PFSK-1 (cell line): ENCODE data around the gene IQGAP3.
A peak's percentile ranks its signal among the peaks of the same experiment; 100 is the strongest.

Experiments
- FOXP2 ChIP-seq: optimal IDR thresholded peaks from 2 replicates; pipeline ENCODE3; 2011; ENCODE audit warnings: borderline replicate concordance, control low read depth, inconsistent platforms; ENCODE audit not compliant: insufficient read depth; ENCODE audit errors: extremely low read length, extremely low read depth
- POLR2AphosphoS5 ChIP-seq: IDR thresholded peaks from 2 replicates; pipeline ENCODE4 v1.6.1; 2012; ENCODE audit warnings: low read depth, mild to moderate bottlenecking, control low read depth, low read length, moderate library complexity
- SIN3A ChIP-seq: IDR thresholded peaks from 2 replicates; pipeline ENCODE4 v1.6.1; 2012; ENCODE audit warnings: mild to moderate bottlenecking, low read length, moderate library complexity, borderline replicate concordance; ENCODE audit not compliant: insufficient read depth
- TAF1 ChIP-seq: IDR thresholded peaks from 2 replicates; pipeline ENCODE4 v1.6.1; 2012; ENCODE audit warnings: low read length, control low read depth, borderline replicate concordance; ENCODE audit not compliant: insufficient read depth
- TF ChIP-seq, protein P1 (sequence below), 2 experiments: IDR thresholded peaks; 2 replicates each; pipeline versions ENCODE4 v1.6.1 to v1.8.0; 2011 to 2012; ENCODE audit warnings: low read depth in 2 of 2, low read length in 2 of 2, control low read depth in 1 of 2, inconsistent platforms in 1 of 2, mild to moderate bottlenecking in 1 of 2, moderate library complexity in 1 of 2; ENCODE audit not compliant: insufficient read depth in 1 of 2

Gene IQGAP3

GRCh38 chr1:156502894-156503697 lies 69.3 kb downstream of the IQGAP3 start:
- TF ChIP-seq SIN3A = no peak
- TF ChIP-seq, protein P1, sequence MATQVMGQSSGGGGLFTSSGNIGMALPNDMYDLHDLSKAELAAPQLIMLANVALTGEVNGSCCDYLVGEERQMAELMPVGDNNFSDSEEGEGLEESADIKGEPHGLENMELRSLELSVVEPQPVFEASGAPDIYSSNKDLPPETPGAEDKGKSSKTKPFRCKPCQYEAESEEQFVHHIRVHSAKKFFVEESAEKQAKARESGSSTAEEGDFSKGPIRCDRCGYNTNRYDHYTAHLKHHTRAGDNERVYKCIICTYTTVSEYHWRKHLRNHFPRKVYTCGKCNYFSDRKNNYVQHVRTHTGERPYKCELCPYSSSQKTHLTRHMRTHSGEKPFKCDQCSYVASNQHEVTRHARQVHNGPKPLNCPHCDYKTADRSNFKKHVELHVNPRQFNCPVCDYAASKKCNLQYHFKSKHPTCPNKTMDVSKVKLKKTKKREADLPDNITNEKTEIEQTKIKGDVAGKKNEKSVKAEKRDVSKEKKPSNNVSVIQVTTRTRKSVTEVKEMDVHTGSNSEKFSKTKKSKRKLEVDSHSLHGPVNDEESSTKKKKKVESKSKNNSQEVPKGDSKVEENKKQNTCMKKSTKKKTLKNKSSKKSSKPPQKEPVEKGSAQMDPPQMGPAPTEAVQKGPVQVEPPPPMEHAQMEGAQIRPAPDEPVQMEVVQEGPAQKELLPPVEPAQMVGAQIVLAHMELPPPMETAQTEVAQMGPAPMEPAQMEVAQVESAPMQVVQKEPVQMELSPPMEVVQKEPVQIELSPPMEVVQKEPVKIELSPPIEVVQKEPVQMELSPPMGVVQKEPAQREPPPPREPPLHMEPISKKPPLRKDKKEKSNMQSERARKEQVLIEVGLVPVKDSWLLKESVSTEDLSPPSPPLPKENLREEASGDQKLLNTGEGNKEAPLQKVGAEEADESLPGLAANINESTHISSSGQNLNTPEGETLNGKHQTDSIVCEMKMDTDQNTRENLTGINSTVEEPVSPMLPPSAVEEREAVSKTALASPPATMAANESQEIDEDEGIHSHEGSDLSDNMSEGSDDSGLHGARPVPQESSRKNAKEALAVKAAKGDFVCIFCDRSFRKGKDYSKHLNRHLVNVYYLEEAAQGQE (IDR thresholded peaks at IDR 0.05; ENCODE audit: insufficient read depth in 1 of 2, low read depth in 2 of 2, low read length in 2 of 2) = 0 out of 4 replicates have a peak, but pooled peaks of 1 of the 2 experiments have one; percentile 33

DNA sequence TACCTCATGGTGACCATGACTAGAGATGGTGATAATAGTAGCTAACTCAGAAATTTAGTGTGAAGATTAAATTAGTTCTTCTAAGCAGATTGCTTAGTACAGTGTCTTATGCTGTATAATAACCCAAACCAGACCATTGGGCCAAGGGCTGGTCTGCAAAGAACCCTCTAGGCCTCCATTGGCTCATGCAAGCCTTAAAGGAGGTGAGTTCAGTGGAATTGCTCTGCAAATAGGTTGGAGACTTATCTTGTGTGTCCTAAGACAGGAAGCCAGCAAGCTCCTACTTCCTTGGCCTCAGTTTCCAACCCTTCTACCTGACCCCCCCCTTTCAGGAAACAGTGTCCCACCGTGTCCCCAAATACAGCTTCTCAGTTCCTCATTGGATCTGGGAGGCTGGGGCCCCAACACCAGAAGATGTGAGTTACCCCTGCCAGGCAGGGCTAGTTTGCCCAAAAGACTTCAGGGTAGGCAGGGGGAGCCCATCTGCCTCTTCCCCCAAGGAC lies 69.9 kb downstream of the IQGAP3 start:
- TF ChIP-seq POLR2AphosphoS5 (no peak), TAF1 (no peak), FOXP2 (no peak), SIN3A (no peak)
- TF ChIP-seq, protein P1 (IDR thresholded peaks at IDR 0.05; ENCODE audit: insufficient read depth in 1 of 2, low read depth in 2 of 2, low read length in 2 of 2) = no peak

DNA sequence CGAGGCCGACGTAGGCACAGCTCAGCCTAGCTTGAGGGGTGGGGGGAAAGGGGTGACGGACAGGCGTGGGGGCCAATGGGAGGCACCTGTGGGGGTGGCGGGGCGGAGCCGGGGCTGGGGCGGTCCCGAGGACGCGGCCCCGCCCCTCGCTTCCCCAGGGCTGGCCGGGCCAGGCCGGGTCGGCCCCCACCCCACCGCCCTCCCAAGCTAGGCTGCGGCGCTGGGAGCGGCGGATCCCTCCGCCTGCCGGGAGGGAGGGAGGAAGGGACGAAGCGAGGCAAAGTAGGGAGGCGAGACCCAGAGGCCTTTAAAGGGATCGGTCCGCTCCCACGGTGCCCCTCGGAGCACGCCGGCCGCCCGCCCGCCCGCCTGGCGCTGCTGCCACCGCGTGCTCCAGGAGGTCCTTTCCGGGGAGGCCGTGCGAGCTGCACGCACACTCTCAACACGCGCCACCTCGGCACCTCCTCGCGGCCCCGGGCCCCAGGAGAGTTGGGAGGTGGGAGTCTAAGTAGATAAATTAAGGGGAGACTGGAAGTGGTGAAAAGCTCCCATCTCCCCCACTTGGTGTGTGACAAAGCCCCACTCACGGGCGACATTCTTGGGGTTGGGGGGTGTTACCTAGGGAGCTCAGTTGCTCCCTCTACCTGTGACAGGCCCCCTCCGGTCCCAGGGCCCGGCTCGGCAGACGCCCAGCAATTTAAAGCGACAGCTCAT lies 71.4 kb downstream of the IQGAP3 start:
- peak; percentile 49; the same call in 1 of the 2 replicates for TF ChIP-seq TAF1
- 0 out of 2 replicates have a peak, but pooled peaks have one; percentile 92 for TF ChIP-seq SIN3A
- peak; percentile 65; the same call in 1 of the 2 replicates for TF ChIP-seq POLR2AphosphoS5
- TF ChIP-seq, protein P1 (IDR thresholded peaks at IDR 0.05; ENCODE audit: insufficient read depth in 1 of 2, low read depth in 2 of 2, low read length in 2 of 2) = no peak

- peak; percentile 80; the same call in 1 of the 2 replicates for TF ChIP-seq TAF1
- TF ChIP-seq, protein P1 (IDR thresholded peaks at IDR 0.05; ENCODE audit: insufficient read depth in 1 of 2, low read depth in 2 of 2, low read length in 2 of 2) = no peak
- TF ChIP-seq POLR2AphosphoS5 = 0 out of 2 replicates have a peak, but pooled peaks have one; percentile 45
Measured at GRCh38 chr1:156500543-156500792, 71.9 kb downstream of the IQGAP3 start, which contains the start of gene MEF2D. MEF2D (minus strand) TSS chr1:156500775; CDS start chr1:156483292, 17,483 bp downstream.
